H9 (cell line): ENCODE data around the gene RPL23. TPM values are rescaled to one million over a fixed set of nuclear protein-coding genes. Genes with fewer than 3 reads are reported as not detected.

Source experiments
- DNase-seq: peaks from one replicate; pipeline ENCODE4 v3.0.0-alpha.2; 2017
- H2AFZ ChIP-seq: one replicate; pipeline ENCODE4 v1.6.1; 2013; ENCODE audit warnings: mild to moderate bottlenecking, low read length, control low read depth, moderate library complexity
- H2AK5ac ChIP-seq: 2 replicates; pipeline ENCODE4 v1.6.1; 2013; ENCODE audit warnings: low read length, control low read depth, mixed read lengths; ENCODE audit not compliant: insufficient read length
- H2BK120ac ChIP-seq: one replicate; pipeline ENCODE4 v1.6.1; 2013; ENCODE audit warnings: low read depth, mild to moderate bottlenecking, low read length, control low read depth, inconsistent platforms; ENCODE audit not compliant: poor library complexity, severe bottlenecking
- H2BK12ac ChIP-seq: 2 replicates; pipeline ENCODE4 v1.6.1; 2013; ENCODE audit warnings: low read length, control low read depth, mixed read lengths, low read depth; ENCODE audit not compliant: insufficient read length
- H2BK15ac ChIP-seq: 2 replicates; pipeline ENCODE4 v1.6.1; 2013; ENCODE audit warnings: low read depth, low read length, control low read depth
- H2BK20ac ChIP-seq: one replicate; pipeline ENCODE4 v1.6.1; 2013; ENCODE audit warnings: low read depth, mild to moderate bottlenecking, low read length, control low read depth, inconsistent platforms; ENCODE audit not compliant: poor library complexity, severe bottlenecking
- H2BK5ac ChIP-seq: 2 replicates; pipeline ENCODE4 v1.6.1; 2013; ENCODE audit warnings: low read length, control low read depth, mixed read lengths; ENCODE audit not compliant: insufficient read length
- H3K14ac ChIP-seq: 2 replicates; pipeline ENCODE4 v1.6.1; 2013; ENCODE audit warnings: low read length, control low read depth; ENCODE audit not compliant: insufficient read depth
- H3K18ac ChIP-seq: 2 replicates; pipeline ENCODE4 v1.6.1; 2013; ENCODE audit warnings: low read depth, mild to moderate bottlenecking, mixed read lengths, low read length, control low read depth; ENCODE audit not compliant: insufficient read length
- H3K23ac ChIP-seq: 2 replicates; pipeline ENCODE4 v1.6.1; 2013; ENCODE audit warnings: low read length, control low read depth, mixed read lengths, low read depth; ENCODE audit not compliant: insufficient read length
- H3K23me2 ChIP-seq: 2 replicates; pipeline ENCODE4 v1.6.1; 2013; ENCODE audit warnings: low read depth, mild to moderate bottlenecking, mixed read lengths, low read length, control low read depth; ENCODE audit not compliant: insufficient read length, poor library complexity, severe bottlenecking
- H3K27ac ChIP-seq: 2 replicates; pipeline ENCODE4 v1.5.1; 2013; ENCODE audit warnings: low read length, control low read depth, mixed read lengths, low read depth; ENCODE audit not compliant: insufficient read length
- H3K27me3 ChIP-seq: 2 replicates; pipeline ENCODE4 v1.6.1; 2013; ENCODE audit warnings: low read length, control low read depth, inconsistent platforms; ENCODE audit not compliant: insufficient read depth
- H3K4ac ChIP-seq: 2 replicates; pipeline ENCODE4 v1.6.1; 2013; ENCODE audit warnings: low read depth, mild to moderate bottlenecking, control low read depth, inconsistent platforms, low read length, moderate library complexity
- H3K4me1 ChIP-seq: 2 replicates; pipeline ENCODE4 v1.6.1; 2013; ENCODE audit warnings: low read length, control low read depth, inconsistent platforms; ENCODE audit not compliant: insufficient read depth
- H3K4me2 ChIP-seq: 2 replicates; pipeline ENCODE4 v1.6.1; 2013; ENCODE audit warnings: low read length, control low read depth, mixed read lengths; ENCODE audit not compliant: insufficient read length, insufficient read depth
- H3K56ac ChIP-seq: 2 replicates; pipeline ENCODE4 v1.6.1; 2013; ENCODE audit warnings: low read depth, mild to moderate bottlenecking, mixed read lengths, low read length, control low read depth; ENCODE audit not compliant: insufficient read length
- H3K79me1 ChIP-seq: 2 replicates; pipeline ENCODE4 v1.6.1; 2013; ENCODE audit warnings: low read depth, mild to moderate bottlenecking, moderate library complexity, low read length, control low read depth, inconsistent platforms; ENCODE audit not compliant: insufficient read depth, poor library complexity, severe bottlenecking
- H3K79me2 ChIP-seq: 2 replicates; pipeline ENCODE4 v1.6.1; 2013; ENCODE audit warnings: low read length, control low read depth, inconsistent platforms; ENCODE audit not compliant: insufficient read depth
- H3K9ac ChIP-seq: 2 replicates; pipeline ENCODE4 v1.6.1; 2013; ENCODE audit warnings: low read length, control low read depth, mixed read lengths; ENCODE audit not compliant: insufficient read length; ENCODE audit errors: extremely low read depth
- H3K9me3 ChIP-seq: one replicate; pipeline ENCODE4 v1.6.1; 2013; ENCODE audit warnings: low read depth, low read length, inconsistent platforms; ENCODE audit not compliant: control insufficient read depth
- H3T11ph ChIP-seq: one replicate; pipeline ENCODE4 v1.6.1; 2013; ENCODE audit warnings: mild to moderate bottlenecking, low read length, control low read depth, inconsistent platforms
- H4K20me1 ChIP-seq: one replicate; pipeline ENCODE4 v1.6.1; 2013; ENCODE audit not compliant: control insufficient read depth, insufficient read length, insufficient read depth
- H4K5ac ChIP-seq: 2 replicates; pipeline ENCODE4 v1.6.1; 2013; ENCODE audit warnings: low read depth, mild to moderate bottlenecking, mixed read lengths, low read length, control low read depth; ENCODE audit not compliant: insufficient read length
- H4K8ac ChIP-seq: replicated peaks from 2 replicates; pipeline ENCODE4 v1.6.1; 2013; ENCODE audit warnings: low read length, control low read depth, mixed read lengths, low read depth; ENCODE audit not compliant: insufficient read length
- H4K91ac ChIP-seq: 2 replicates; pipeline ENCODE4 v1.6.1; 2013; ENCODE audit warnings: low read depth, mild to moderate bottlenecking, moderate library complexity, mixed read lengths, low read length, control low read depth; ENCODE audit not compliant: insufficient read length
- H3K27ac Mint-ChIP-seq, 3 experiments: 2 replicates in 2 of 3; 3 replicates in 1 of 3; pipeline ENCODE4 v1.8.0; 2020 to 2021; ENCODE audit warnings: mixed read lengths in 3 of 3, mild to moderate bottlenecking in 1 of 3, moderate library complexity in 1 of 3
- H3K27me3 Mint-ChIP-seq: 2 replicates; pipeline ENCODE4 v1.8.0; 2021; ENCODE audit warnings: low read depth, mild to moderate bottlenecking, moderate library complexity, mixed read lengths
- H3K36me3 Mint-ChIP-seq, 3 experiments: 2 replicates in 2 of 3; 3 replicates in 1 of 3; pipeline ENCODE4 v1.8.0; 2020 to 2021; ENCODE audit warnings: low read depth in 3 of 3, mixed read lengths in 3 of 3; ENCODE audit not compliant: insufficient read depth in 1 of 3
- H3K4me1 Mint-ChIP-seq, 2 experiments: 2 replicates each; pipeline ENCODE4 v1.8.0; 2020; ENCODE audit warnings: mixed read lengths in 2 of 2
- H3K4me3 Mint-ChIP-seq, 2 experiments: 2 replicates in 1 of 2; 3 replicates in 1 of 2; pipeline ENCODE4 v1.8.0; 2020 to 2021; ENCODE audit warnings: mild to moderate bottlenecking in 2 of 2, mixed read lengths in 2 of 2, moderate library complexity in 1 of 2
- H3K9me3 Mint-ChIP-seq, 2 experiments: 2 replicates in 1 of 2; 3 replicates in 1 of 2; pipeline ENCODE4 v1.8.0; 2020; ENCODE audit warnings: mild to moderate bottlenecking in 2 of 2, mixed read lengths in 2 of 2, moderate library complexity in 1 of 2
- CTCF ChIP-seq: fragments of 200-600 bp; sonication (generic); conservative IDR thresholded peaks from 3 replicates; pipeline ENCODE4 v1.8.0; 2021; ENCODE audit warnings: antibody characterized with exemption, mild to moderate bottlenecking
- WGBS: extraction: QIAGEN DNeasy Blood & Tissue Kit; methylation state at CpG from one replicate; pipeline ENCODE4 v1.1.7; 2013; ENCODE audit warnings: missing lambda C conversion rate, low lambda C conversion rate, mixed read lengths; ENCODE audit not compliant: insufficient read length; ENCODE audit errors: extremely low coverage; 5-methylcytosine and 5-hydroxymethylcytosine counted together
- total RNA-seq: library from RNA; stranded (reverse); gene quantifications from 2 replicates; pipeline ENCODE4 v1.2.1, GENCODE V29; 2021

The RPL23 gene
- total RNA-seq, 1 experiment from 2014 or later, result 2,084 TPM

DNA sequence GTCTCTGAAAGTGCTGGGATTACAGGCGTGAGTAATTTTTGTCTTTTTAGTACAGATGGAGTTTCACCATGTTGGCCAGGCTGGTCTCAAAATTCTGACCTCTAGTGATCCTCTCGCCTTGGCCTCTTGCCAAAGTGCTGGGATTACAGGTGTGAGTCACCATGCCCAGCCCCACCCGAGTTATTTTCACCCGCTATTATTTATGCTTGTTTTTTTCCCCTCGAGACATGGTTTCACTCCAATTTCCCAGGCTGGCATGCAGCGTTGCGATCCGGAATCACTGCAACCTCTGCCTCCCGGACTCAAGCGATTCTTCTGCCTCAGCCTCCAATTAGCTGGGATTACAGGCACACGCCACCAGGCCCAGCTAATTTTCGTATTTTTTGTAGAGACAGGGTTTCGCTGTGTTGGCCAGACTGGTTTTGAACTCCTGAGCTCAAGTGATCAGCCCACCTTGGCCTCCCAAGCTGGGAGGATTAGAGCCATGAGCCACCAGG lies 9.2 kb downstream of the RPL23 start:
- no peak overlapping the region for H4K91ac ChIP-seq
- H3K27me3 Mint-ChIP-seq, result no peaks in the 10 kb centered on the region
- no peak overlapping the region for H2BK20ac ChIP-seq
- no peak overlapping the region for H4K8ac ChIP-seq
- H3T11ph ChIP-seq, result no peak overlapping the region
- H3K4me1 ChIP-seq, result no peaks in the 10 kb centered on the region
- H3K4me2 ChIP-seq, result no peak overlapping the region
- H3K4me1 Mint-ChIP-seq, result peaks cover 5% of the 10 kb centered on the region in 2 experiments; a peak in 3 of 4 replicates
- H3K4me3 Mint-ChIP-seq, result no peak overlapping the region
- H3K36me3 Mint-ChIP-seq, result peaks cover 18 to 26% (median 20%) of the 10 kb centered on the region in 3 experiments
- H3K4ac ChIP-seq, result no peak overlapping the region
- H2BK12ac ChIP-seq, result no peak overlapping the region
- no peak for TF ChIP-seq CTCF
- H2BK5ac ChIP-seq, result no peak overlapping the region
- H2AK5ac ChIP-seq, result no peak overlapping the region
- no peak overlapping the region for H2AFZ ChIP-seq
- no peaks in the 10 kb centered on the region for H4K20me1 ChIP-seq
- H3K23ac ChIP-seq, result no peak overlapping the region
- no peak overlapping the region for H3K27ac ChIP-seq
- H3K14ac ChIP-seq, result no peak overlapping the region
- H3K9me3 Mint-ChIP-seq, result no peaks in the 10 kb centered on the region
- no peaks in the 10 kb centered on the region for H3K79me2 ChIP-seq
- H3K9ac ChIP-seq, result no peak overlapping the region
- no peaks in the 10 kb centered on the region for H3K27me3 ChIP-seq
- H3K18ac ChIP-seq, result no peak overlapping the region
- H2BK120ac ChIP-seq, result no peak overlapping the region
- H3K79me1 ChIP-seq, result no peaks in the 10 kb centered on the region
- H3K23me2 ChIP-seq, result no peaks in the 10 kb centered on the region
- WGBS, result no CpG with 5 or more reads among the region's 13 CpGs
- no peak for DNase-seq
- H3K9me3 ChIP-seq, result no peaks in the 10 kb centered on the region
- peak overlapping the region in 2 of 3 experiments; percentile 24 to 91; a peak in 3 of 7 replicates for H3K27ac Mint-ChIP-seq
- no peak overlapping the region for H2BK15ac ChIP-seq
- H3K56ac ChIP-seq, result no peak overlapping the region
- no peak overlapping the region for H4K5ac ChIP-seq
